Islet of Langerhans (tissue), 1 donor: ENCODE data around the gene MMP12.
"Not testable (repeated sequence)": the region's sequence is repeated elsewhere in the genome, so short reads cannot be mapped to it uniquely, and the experiment has no call there.

Experiments
- FAIRE-seq: peaks from one replicate; lab custom pipeline; 2011; peaks lifted over from hg19 to GRCh38; lab: Jason Lieb, UNC

MMP12 gene

DNA sequence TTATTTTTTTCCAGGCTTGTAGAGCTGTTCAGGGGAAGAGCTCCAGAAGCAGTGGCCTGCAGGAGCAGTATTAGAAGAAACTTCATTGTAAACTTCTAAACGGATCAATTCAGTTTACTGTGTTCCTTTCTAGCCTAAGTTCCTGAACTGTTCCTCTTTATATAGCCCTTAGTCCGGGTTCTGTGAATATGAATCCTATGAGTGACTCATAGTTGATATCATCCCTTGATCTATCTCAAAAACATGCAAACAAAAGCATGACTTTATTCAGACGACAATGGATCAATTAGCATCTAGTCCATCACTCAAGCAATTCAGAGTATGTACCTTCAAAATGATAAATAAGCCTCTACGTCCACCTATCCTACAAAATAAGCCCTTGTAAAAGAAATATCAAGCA lies at the start of gene MMP12:
Gene MMP12 (minus strand): TSS at position 131 of the 400 bp plus-strand sequence. CDS start 45 bp downstream, at position 86.
- no peak for FAIRE-seq

DNA sequence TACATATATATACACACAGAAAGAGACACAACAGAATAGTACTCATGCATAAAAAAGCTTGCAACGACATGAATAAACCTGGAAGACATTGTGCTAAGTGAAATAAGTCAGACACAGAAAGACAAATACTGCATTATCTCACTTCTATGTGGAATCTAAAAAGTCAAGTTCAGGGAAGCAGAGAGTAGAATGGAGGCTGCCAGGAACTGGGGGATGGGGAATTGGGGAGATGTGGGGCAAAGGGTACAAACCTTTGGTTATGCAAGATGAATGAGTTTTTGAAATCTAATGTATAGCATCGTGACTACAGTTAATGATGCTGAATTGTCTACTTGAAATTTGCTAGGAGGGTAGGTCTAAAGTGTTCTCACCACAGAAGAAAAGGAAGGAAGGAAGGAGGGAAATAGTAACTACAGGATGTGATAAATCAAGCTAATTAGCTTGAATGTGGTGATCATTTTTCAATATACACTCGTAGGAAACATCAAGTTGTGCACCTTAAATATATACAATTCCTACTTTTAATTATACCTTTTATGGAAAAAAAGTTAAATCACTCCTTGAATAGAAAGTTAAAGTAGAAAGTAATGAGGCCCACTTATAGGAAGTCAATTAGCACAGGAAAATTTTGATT lies 46.9 kb upstream of the MMP12 start:
- no peak for FAIRE-seq

DNA sequence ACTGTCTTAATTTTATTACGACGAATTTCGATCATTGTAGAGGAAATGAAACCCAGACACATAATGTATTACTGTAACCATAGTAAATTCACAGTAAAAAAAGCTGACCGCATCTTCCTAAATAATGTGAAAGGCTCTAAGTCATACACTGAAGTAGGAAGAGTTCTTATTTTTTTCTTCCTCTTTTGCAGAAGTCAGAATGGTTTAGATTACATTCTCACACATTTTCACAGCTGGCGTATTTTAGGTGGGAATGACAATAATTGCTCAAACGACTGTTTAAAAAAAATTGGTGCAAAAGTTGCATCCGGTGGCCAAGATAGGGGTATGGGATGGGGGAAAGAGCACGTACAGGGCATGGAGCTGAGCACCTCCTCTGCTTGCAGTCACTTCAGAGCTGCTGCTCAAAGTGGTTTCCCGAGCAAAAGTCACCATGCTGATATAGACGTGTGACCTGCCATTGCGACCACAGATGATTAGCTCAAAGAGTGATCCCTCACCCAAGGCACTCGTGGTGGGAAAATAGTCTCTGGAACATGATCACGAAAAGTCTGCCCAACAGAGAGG lies 45.4 kb upstream of the MMP12 start:
- no peak for FAIRE-seq

DNA sequence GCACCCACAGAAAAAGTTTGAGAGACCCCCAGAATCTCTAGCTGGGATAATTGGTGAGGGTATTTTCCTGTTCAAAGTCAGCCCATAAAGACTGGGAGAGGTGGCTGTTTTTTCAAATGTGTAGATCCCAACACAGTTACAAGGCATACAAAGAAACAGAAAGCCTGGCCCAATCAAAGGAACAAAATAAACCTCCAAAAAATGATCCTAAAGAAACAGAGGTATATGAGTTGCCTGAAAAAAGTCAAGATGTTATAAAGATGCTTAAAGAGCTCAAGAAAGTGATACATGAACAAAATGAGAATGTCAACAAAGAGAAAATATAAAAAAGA lies 40.2 kb upstream of the MMP12 start:
- no peak for FAIRE-seq

DNA sequence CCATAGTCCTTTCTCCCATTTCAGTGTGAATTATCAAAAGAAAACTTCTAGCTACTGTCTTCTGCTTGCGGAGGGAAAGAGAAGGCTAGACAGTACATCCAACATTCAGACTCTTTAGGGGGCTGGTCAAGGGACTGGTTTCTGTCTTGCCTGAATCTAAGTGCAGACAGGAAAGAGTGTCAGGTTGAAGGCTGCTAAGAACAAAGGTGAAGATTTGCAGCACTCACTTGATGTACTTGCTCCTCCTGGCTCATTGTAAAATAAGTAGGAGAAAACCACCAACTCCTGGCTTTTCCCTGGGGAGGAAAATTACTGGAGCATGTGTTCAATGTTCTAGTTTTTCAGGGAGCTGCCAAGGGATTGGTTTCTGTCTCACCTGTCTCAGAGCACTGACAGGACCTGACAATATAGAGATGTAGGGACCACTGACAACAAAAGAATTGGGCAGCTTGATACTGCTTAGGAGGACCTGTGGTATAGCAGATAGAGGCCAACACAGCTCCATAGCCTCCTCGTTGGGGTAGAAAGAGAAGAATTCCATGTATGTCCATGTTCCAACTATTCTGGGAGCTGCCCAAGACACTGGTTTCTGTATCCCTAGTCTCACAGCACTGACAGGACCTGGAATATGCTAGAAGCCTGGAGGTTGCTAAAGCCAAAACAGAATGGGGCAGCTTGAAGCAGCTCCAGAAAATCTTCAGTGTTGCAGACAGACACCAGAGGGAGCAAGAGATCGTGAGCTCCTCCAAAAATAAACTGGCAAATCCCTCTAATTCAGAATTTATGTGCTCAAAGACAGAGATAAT lies 39.7 kb upstream of the MMP12 start:
- no peak for FAIRE-seq

DNA sequence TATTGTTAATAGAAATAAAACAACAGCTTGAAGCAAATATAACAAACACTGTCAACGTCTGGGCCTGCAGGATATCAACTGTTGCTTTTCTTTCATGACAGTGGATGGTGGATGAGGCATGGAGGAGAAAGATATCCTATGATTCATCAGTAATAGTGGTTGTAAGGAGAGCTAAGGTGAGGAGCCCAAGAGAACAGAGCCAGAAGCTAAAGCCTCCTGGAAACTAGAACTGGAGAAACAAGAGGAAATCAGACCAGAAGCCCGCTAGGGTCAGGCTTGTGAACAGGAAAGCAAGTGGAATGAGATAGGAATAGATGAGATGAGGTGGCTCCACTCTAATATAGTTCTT lies 37.7 kb upstream of the MMP12 start:
- no peak for FAIRE-seq

DNA sequence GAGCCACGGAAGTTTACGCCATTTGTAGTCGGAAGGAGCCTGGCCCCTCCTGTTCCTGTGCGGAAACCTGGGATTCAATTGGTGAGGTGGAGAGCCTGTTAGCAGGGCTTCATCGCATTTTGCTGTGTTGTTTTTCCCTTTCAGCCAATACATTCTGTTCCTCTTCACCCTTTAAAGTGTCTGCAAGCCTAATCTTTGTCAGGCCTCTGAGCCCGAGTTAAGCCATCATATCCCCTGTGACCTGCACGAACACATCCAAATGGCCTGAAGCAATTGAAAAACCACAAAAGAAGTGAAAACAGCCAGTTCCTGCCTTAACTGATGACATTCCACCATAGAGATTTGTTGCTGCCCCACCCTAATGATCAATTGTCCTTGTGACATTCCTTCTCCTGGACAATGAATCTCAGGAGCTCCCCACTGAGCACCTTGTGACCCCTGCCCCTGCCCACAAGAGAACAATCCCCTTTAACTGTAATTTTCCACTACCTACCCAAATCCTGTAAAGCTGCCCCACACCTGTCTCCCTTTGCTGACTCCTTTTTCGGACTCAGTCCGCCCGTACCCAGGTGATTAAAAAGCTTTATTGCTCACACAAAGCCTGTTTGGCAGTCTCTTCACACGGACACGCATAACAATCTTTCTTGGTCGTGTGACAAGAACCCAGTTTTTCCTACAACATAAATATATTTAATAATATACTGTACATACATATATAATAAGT lies 37.1 kb upstream of the MMP12 start:
- FAIRE-seq: no peak

DNA sequence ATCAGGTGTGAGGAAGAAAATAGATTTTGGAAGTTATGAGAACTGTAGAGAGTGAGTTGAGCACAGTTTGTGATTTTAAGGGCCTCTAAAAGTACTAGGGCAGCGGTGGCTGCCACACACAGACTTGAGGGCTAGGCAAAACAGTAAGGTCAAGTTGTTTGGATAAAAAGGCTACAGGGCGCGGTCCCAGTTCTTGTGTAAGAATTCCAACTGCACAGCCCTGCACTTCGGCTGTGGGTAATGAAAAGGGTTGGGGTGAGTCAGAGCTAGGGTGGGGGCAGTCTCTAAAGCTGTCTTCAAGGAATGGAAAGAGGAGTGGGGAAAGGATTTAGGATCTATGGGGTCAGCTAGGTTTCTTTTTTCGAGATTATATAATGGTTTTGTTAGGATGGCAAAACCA lies 31.1 kb upstream of the MMP12 start:
- FAIRE-seq: not testable (repeated sequence)

DNA sequence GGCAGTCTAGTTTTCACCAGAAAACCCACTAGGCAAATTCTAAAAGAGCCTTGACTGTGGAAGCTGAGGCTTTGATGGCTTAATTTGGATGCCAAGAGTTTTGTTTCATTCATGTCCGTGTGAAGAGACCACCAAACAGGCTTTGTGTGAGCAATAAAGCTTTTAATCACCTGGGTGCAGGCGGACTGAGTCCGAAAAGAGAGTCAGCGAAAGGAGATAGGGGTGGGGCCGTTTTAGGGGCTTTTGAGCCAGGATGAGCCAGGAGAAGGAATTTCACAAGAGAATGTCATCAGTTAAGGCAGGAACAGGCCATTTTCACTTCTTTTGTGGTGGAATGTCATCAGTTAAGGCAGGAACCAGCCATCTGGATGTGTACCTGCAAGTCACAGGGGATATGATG lies 29.1 kb upstream of the MMP12 start:
- not testable (repeated sequence) for FAIRE-seq

DNA sequence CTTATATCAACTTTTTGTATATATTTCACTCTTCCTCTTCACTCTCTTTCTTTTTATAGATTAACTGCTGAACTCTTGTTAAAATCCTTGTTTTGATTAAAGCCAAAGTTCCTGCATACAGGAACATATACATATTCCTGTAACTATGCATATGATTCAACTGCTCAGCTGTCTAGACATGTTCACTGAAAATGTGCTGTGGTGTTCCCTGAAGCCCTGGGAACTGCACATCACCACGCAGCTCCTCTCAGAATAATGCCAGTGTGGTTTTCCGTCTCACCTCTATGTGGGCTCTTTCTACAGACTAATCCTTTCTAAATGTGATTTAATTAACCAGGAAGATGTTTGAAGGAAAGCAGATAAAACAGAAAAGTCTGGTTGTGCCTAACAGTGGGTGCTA lies 25.6 kb upstream of the MMP12 start:
- no peak for FAIRE-seq

DNA sequence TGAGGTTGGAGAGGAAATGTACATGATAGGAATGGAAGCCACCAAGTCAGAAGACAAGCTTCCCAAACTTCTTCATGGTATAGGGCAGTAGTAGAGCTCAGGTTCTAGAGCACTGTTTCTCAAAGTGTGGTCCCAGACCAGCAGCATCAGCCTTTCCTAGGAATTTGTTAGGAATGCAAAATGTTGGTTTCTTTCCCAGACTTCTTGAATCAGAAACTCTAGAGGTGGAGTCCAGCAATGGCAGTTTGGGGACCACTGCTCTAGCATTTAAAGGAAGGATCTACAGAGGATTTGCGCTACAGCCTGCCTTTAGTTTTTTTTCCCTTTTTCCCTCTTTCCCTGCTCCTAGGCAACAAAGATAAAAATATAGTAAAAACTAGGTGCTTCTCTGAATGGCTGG lies 17.0 kb upstream of the MMP12 start:
- no peak for FAIRE-seq

DNA sequence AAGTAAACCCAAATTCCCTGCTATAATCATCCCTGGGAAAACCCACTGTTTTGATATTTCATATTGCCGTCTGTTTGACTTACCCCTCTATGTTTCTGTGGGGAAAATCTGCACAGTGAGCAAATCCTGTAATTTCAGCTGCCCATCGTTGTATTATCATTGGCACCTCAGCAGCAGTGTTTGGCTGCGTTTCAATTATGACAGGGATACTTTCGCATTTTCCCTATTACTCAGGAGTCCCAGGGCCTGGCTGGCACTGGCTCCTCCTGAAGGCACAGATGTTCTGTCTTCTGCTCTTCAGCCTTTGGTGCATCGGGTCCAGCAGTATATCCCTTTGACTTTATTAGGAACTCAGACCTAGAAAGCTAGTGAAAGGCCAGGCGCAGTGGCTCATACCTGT lies 12.2 kb upstream of the MMP12 start:
- no peak for FAIRE-seq

DNA sequence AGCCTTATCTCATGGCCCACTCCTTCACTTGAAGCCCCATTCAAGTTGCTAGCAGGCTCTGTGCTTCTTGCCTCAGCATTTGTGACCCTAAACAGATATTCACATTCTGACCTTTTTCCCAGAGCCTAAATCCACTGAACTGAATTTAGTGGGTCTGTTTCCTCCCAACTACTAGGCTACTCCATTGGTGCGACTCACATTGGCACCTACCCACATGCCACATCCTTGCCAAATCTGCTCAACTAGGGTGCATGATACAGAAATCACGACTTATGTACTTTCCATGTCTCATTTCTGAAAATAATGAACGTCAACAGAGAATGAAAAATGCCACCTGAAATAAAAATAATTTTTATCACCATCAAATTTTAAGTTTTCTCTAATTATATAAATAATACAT lies 8.4 kb upstream of the MMP12 start:
- FAIRE-seq: no peak

DNA sequence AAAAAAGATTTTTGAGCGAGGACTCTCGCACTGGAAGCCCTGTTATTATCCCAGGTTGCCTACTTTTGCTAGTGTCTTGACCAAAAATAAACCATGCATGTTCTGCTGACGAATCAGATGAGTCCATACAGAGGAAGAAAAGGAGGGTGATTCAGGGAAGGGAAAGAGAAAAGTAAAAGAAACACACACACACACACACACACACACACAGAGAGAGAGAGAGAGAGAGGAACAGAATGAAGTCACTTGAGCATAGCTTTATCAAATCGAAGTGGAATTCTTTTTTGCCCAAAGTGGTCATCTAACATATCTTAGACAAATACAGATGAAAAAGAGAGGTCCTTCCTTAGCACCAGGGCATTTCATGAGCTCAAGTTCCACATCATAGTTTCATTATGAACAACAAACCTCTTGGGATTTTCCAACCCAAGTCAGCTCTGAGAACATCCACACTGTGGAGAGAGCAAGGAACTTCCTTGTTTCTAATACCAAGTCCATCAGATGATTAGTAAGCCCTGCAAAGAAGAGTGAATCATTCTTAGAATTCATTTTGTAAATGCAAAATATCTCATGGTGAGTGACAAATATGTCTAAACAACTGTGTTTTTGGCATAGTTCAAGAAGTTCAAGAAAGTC lies 7.7 kb upstream of the MMP12 start:
- no peak for FAIRE-seq

DNA sequence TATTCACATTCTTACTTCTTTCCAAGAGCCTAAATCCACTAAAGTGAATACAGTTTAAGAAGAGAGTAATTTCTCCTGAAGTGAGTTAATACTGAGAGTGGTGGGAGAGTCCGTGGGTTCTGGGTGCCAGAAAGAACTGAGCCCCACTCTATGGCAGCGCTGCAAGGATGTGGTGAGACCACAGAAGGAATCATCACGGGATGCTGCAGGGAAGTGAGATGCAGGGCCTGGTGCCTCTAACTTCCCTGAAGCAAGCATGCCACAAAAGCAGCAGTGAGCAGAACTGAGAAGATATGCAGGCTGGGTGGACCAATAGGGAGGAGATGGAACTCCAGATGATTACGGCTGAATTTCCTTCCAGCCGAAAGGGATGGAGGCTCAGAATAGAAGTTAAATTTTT lies 5.0 kb upstream of the MMP12 start:
- FAIRE-seq: no peak

DNA sequence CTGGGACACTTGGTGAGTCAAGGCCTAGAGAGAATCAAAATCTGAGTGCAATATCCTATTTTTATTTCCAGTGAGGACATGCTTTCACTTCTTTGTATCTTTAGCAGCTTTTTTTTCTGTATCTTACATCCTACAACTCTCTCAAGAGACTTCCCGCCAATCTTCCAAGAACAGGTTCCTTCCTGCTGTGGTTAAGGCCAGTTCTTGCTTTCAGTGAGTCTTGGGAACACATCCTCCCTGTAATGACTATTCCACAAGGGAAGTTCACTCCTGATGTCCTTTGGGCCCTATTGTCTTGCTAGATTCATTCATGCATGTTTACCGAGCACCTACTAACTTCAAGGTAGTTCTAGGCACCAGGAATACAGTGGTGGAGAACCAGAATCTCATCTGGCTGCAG lies 3.8 kb upstream of the MMP12 start:
- no peak for FAIRE-seq

DNA sequence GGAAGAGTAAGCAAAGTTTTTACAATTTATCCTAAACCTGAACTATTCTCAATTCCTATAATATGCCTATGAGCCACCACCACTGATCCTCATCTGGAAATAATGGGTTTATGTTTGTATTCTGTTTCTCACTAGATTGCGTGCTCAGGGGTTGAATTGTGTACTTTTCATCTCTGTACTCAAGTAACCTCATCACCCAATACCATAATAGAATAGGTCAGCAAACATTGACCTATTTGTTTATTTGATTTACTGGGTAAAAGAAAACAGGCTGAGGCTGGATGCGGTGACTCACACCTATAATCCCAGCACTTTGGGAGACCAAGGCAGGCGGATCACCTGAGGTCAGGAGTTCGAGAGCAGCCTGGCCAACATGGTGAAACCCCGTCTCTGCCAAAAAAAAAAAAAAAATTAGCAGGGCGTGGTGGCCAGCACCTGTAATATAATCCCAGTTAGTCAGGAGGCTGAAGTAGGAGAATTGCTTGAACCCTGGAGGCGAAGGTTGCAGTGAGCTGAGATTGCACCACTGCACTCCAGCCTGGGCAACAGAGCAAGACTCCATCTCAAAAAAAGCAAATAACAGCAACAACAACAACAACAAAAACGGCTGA lies 5.3 kb downstream of the MMP12 start:
- not testable (repeated sequence) for FAIRE-seq

DNA sequence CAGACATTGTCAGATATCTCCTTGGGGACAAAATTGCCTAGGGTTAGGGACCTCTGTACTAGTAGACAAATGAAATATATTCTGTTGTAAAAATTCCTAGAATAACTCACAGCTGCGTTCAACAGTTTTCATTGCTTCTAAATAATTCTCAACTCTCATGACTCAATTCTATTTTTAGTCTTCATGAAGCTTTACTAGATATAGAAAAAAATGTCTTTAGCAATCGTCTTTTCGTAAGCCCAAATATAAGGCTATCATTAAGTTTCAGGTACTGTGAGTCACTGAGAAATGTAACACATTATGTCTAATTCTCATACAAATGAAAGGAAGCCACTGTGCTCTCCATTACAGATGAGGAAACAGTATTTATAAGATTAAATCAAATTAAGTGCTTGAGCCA lies 6.4 kb downstream of the MMP12 start:
- FAIRE-seq: no peak

DNA sequence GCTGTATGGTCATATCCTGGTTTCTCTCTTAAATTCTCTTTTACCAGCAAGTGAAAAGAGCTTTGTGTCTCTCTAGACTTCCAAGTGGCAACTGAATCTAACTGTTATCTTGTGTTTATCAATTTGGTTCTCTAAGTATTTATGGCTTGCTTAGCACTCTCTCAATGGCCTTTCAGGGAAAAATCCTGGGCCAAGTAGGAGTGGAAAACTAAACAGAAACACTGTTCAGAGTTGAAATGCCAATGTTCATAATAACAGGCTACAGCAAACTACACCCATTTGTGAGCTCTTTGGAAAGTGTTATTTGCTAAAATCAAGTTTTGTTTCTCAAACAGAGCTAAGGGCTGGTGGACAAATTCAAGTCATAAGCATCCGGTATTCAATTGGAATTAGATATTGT lies 10.1 kb downstream of the MMP12 start:
- FAIRE-seq: no peak

DNA sequence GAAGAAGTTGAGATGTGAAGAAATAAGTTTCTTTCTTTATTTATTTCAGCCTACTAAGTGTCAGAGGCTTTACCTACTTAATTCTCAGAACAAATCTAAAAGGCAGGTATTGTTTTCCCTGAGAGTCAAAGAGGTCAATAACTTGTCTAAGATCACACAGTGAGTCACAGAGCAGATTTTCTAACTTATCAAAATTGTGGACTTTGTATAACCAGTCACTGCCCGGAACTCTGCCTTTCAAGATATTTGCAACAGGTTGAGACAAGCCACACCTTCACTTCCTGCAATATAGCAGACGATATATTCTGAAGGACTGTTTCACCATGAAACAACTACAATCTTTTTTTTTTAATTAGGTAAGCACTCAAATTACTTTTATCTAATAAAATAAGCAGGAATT lies 20.8 kb downstream of the MMP12 start:
- FAIRE-seq: no peak

DNA sequence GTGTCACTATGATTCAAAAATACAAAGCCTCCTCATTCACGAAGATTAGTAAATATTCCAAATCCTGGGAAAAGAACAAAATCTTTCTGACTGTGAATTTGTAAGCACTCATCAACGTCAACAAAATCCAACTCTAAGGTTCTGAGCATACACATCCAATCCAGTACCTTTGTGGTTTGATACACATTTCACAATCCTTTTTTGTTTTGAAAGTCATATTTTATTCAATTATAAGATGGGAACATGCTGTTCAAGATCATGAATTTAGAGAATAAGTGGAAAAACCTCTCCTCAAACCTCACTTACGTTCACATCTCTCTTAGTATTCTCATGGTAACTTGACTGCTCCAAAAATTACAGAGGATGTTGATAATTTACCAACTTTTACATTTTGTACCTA lies 21.7 kb downstream of the MMP12 start:
- FAIRE-seq: no peak

DNA sequence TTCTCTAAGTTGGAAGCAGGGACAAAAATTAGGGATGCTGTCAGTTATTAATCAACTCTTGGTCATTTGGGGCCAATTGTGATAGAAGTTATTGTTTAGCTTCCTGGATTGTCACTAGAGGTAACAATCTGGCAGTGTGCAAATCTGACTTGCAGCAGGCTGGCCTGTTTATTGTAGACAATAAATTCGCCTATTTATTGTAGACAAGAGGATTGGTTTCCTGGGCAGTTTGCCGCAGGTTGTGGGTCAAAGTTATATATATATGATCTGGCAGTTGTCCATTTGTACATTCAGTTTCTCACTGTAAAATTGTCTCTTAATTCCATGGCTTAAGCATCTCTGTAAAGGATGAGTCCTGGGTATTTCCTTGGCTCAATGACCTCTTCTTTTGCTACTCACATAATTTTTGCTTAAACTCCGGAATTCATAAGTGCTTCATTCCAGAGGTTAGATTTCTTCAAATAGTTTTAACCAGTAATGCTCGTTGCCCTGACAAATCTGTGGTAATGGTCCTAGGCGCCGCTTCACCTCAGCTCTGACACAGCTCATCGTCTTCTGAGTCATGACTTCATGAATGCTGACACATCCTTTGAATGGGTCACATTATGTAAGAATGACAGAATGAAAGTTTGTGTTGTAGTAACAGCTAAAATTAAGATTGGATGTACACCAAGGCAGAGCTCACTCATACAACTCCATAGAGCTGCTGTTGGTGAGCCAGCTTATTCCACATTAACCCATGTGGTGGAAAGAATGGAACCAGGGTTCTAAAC lies 23.6 kb downstream of the MMP12 start:
- FAIRE-seq: no peak
